Measurements from ENCODE around the gene PRR11.
"Not testable (repeated sequence)": the region's sequence is repeated elsewhere in the genome, so short reads cannot be mapped to it uniquely, and the experiment has no call there.

Gene PRR11

DNA sequence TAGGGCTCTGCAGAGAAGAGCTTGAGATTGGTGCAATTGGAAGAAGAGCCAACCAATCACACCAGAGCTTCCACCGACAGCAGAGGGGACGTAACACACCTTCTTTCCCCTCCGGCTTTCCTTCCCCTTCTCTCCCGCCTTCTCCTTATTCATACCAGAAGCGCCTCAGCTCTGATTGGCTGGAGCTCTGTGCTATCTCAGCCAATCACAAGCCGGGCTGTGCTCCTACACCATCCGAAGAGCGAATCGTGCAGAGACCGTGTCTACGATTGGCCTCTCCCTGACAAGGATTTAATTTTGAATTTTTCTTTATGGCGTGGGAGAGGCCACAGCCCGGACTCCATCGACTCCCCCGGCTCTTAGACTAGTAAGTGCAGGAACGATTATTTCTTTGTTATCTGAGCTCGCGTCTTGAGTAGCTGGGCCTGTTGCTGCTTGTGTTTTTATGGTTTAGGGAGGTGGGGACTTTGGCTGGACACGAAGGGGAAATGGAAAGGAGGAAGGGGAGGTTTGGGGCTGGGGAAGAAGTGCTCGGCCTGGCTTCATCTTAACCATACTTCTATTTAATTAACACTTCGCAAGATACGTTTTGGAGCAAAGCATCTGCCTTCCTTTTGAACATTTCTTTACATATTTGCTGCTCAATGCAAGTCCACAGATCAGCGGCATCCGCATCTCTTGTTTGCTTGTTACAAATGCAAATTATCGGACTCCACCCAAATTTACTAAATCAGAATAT, at the start of gene PRR11:
TSS of gene PRR11 (plus strand) at position 308 of the 739 bp plus-strand sequence. CDS start 14,007 bp downstream, outside the sequence.
- peak; percentile 99 for DNase-seq (ENCODE audit: low spot score)

GRCh38 chr17:59105852-59106462, 49.6 kb upstream of the PRR11 start:
- peak; percentile 21 for DNase-seq (ENCODE audit: low spot score)

- peak; percentile 99 for DNase-seq (ENCODE audit: low spot score)
Observed at GRCh38 chr17:59106463-59107305, 48.9 kb upstream of the PRR11 start, which contains the start of gene TRIM37. Gene TRIM37 (minus strand): TSS chr17:59106880. CDS start chr17:59106461, 419 bp downstream.

DNA sequence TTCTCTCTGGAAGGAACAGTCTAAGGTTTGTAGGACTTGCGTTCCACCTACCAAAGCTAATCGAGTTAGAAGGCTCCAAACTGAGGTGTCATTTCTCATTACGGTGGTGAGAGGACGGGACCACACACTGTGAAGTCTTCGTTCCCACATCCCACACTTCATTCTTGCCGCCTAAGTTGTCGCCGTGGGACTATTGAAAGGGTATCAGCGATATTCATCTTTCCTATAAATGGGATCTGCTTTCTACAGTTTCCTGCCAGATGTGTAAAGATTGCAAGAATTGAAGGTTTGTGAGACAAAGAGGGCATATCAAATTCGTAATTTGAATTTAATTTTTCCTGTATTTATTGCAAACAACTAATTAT, 48.3 kb upstream of the PRR11 start:
- peak; percentile 9 for DNase-seq (ENCODE audit: low spot score)

DNA sequence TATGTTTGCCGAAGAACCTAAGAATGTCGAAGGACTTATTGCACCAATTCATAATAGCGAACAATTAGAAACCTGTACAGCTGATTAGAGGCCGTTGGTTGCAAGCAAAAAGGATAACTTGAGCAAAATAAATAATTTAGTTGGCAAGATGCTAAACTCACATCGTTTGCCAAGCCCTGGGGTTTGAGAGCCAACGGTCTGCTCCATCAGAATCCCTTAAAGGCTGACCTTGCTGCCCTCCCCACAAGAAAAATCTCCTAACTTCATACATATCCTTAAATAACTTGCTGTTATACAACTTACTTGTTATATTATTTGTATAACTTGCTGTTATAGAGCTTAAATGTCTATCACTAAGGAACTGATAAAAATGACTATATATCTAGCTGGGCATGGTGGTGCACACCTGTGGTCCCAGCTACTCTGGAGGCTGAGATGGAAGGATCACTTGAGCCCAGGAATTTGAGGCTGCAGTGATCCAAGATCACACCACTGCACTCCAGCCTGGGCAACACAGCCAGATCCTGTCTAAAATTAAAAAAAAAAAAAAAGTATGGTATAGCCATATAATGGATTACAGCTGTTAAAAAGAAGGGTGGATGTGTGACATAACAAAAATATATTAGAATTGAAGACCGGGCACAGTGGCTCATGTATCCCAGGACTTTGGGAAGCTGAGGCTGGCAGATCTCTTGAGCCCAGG, 47.0 kb upstream of the PRR11 start:
- no peak for DNase-seq (ENCODE audit: low spot score)

GRCh38 chr17:59110973-59111372, 44.6 kb upstream of the PRR11 start:
- DNase-seq (ENCODE audit: low spot score), result no peak

DNA sequence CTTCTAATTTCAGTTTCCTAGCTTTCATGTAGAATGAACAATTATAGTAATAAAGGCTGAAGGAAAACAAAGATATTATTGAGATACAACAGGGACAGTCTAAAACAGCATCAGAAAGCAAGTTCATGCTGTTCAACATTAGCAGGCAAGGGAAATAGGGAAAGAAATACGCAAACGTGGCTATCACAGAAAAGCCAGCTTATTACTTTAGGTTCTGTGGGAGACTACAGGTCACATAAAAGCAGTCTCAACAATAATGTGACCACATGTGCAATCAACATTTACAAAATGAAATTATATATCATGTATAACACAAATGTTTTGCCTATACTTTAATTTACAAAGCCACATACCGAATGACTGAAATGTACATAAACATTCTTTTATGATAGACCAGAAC, 44.0 kb upstream of the PRR11 start:
- no peak for DNase-seq (ENCODE audit: low spot score)

DNA sequence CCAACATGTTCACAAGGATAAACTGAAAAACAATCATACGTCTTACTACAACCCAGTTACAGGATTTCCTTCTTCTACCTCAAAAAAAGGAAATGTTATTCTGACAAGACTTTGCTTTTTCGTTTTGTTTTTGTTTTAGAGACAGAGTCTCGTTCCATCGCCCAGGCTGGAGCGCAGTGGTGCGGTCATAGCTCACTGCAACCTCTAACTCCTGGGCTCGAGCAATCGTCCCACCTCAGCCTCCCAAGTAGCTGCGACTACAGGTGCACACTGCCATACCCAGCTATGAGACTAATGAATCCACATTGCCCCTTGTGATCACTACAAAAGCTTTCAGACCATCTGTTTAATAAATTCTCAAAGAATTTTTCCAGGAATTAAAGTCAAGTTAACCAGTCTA, 40.1 kb upstream of the PRR11 start:
- DNase-seq (ENCODE audit: low spot score), result no peak

DNA sequence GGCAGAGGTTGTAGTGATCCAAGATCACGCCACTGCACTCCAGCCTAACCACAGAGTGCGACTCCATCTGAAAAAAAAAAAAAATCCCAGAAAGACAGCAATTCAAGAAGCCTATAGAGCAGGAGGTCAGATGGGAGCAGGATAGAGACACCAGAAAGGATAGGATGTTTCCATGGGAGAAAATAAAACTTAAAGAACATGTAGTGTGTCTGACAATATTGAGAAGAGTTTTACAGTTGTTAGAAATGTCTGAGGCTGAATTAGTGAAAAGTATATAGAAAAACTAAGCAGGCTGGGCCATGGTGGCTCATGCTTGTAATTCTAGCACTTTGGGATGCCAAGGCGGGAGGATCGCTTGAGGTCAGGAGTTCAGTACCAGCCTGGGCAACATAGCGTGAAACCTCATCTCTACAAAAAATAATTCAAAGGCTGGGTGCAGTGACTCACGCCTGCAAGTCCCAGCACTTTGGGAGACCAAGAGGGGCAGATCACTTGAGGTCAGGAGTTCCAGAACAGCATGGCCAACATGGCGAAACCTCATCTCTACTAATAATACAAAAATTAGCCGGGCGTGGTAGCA, 33.6 kb upstream of the PRR11 start:
- DNase-seq (ENCODE audit: low spot score), result no peak

DNA sequence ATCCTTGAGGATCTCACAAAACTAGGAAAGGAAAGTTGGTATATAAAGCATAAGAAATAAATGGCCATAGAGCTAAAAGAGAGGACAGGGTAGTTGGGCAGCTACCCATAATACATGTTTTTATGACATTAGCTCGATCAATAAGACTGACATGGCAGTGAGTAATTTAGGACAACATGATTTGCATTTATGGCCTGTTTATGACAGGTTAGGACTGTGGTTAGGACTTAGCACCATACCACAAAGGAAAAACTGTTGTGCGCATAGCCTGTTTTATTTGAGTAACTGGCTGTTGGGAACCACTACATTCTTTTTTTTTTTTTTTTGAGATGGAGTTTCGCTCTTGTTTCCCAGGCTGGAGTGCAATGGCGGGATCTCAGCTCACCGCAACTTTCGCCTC, 30.9 kb upstream of the PRR11 start:
- DNase-seq (ENCODE audit: low spot score), result no peak

DNA sequence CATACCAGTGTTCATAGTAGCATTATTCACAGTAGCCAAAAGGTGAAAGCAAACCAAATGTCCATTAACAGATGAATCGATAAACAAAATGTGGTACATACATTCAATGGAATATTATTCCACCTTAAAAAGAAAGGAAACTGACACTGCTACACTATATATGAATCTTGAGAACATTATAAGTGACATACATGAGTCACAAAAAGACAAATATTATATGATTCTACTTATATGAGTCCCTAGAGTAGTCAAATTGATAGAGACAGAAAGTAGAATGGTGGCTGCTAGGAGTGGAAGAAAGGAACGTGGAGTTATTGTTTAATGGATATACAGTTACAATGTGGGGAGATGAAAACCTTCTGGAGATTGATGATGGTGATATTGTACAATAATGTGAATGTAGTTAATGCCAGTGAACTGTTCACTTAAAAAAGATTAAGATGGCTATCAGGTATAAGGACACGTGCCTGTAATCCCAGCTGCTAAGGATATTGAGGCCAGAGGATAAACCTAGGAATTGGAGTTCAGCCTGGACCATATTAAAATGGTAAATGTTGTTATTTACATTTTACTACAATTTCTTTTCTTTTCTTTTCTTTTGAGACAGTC, 28.6 kb upstream of the PRR11 start:
- no peak for DNase-seq (ENCODE audit: low spot score)

DNA sequence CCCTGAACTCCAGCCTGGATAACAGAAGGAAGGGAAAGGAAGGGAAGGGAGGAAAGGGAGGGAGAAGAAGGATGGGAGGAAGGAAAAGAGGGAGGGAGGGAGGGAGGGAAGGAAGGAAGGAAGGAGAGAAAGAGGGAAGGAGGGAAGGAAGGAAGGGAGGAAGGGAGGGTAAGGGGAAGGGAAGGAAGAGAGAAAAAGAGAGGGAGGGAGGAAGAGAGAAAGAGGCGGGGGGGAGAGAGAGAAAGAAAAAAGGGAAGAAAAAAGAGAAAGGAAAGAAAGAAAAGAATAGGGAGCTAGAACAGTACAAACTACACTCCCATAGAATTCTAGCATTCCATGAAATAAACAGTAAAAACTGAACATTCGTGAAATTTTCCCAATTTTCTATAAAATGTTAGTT, 25.7 kb upstream of the PRR11 start:
- DNase-seq (ENCODE audit: low spot score), result no peak

DNA sequence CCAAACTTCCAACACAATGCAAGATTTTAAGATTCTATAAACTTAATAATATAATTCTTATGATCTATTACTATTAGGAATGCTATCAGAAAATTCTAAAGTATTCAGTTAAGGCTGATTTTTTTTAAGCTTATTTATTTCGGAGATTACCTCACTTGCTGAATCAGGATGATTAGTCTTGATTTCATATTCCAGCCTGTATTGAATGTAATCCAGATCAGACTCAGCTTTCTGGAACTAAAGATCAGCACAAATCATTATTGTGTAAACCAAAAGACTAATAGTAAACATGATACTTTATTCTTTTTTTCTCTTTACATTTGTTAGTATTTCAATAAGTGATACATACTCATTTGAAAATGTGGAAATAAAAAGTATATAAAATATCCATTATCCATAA, 24.4 kb upstream of the PRR11 start:
- no peak for DNase-seq (ENCODE audit: low spot score)

- not testable (repeated sequence) for DNase-seq (ENCODE audit: low spot score)
Observed at GRCh38 chr17:59138339-59138738, 17.2 kb upstream of the PRR11 start.

- no peak for DNase-seq (ENCODE audit: low spot score)
Observed at GRCh38 chr17:59139939-59140338, 15.6 kb upstream of the PRR11 start.

GRCh38 chr17:59141860-59142259, 13.7 kb upstream of the PRR11 start:
- no peak for DNase-seq (ENCODE audit: low spot score)

- no peak for DNase-seq (ENCODE audit: low spot score)
Observed at GRCh38 chr17:59145571-59146096, 9.9 kb upstream of the PRR11 start.

DNA sequence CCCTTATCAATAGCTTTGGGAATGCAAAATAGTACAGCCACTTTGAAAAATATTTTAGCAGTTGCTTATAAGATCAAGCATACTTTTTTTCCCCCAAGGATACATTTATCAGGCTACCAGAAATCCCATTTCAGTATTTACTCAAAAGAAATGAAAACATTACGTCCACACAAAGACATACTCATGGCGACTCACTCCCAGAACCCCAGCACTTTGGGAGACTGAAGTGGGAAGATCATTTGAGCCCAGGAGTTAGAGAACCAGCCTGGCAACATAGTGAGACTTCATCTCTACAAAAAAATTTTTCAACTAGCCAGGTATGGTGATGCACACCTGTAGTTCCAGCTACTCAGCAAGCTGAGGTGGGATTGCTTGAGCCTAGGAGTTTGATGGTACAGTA, 6.5 kb upstream of the PRR11 start:
- DNase-seq (ENCODE audit: low spot score), result no peak

- DNase-seq (ENCODE audit: low spot score), result no peak
Observed at GRCh38 chr17:59149841-59150511, 5.6 kb upstream of the PRR11 start.

- no peak for DNase-seq (ENCODE audit: low spot score)
Observed at GRCh38 chr17:59151006-59151405, 4.5 kb upstream of the PRR11 start.

DNA sequence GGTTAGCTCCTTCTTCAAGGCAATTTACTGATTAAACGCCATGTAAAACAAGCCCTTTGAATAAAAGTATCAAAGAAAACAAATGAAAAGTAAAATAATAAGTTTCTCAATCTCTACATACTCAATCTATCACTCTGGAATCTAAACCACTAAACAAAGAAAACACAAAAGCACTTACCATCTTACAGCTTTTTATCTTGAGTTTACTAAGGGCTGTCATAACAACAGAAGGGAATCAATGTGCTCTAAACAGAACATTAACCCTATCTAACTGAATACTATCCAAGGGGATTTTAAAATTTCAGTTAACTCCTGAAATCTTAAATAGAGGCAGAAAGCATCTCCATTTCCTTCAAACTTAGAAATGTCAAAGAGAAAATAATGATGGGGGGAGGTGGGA, 4.0 kb upstream of the PRR11 start:
- no peak for DNase-seq (ENCODE audit: low spot score)
